Embryonic facial prominence (tissue), 1 donor: ENCODE measurements around the gene ACOXL.
"Not testable (repeated sequence)": the region's sequence is repeated elsewhere in the genome, so short reads cannot be mapped to it uniquely, and the experiment has no call there.

Source experiments
- DNase-seq: peaks from one replicate; pipeline ENCODE4 v3.0.0-alpha.2; 2016; ENCODE audit errors: extremely low spot score

ACOXL gene

DNA sequence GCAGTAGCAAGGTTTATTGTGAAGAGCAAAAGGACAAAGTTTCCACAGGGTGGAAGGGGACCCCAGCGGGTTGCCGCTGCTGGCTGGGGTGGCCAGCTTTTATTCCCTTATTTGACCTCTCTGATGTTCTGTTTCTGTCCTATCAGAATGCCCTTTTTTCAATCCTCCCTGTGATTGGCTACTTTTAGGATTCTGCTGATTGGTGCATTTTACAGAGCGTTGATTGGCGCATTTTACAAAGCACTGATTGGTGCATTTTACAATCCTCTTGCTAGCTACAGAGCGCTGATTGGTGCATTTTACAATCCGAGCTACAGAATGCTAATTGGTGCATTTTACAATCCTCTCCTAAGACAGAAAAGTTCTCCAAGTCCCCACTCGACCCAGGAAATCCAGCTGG lies 123.5 kb downstream of the ACOXL start:
- not testable (repeated sequence) for DNase-seq

DNA sequence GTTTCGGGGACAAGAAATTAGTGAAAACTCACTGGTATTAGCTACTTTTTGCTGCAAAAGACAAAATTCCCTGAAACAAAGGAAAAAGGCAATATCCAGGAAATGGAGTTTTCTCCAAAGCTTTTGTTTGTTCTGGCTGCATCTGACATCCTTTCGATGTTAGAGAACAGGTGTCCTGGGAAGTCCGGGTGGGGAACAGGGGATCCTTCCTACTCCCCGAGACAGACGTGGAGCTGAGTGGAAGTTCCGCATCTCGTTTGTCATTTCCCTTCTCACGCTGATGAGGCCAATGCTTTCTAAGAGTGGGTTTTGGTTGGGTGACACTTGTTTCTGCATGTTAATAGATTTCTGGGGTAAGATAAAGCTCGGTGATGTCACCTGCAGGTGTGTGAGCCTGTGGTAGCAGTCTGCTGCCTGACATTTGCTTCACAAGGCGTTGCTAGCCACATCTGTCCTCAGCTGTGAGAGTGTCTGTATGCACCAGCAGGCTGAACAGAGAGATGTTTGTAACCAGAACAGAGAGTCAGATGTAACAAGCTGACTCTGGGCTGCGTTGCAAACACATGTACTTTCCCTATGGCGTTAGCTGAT lies 125.9 kb downstream of the ACOXL start:
- no peak for DNase-seq

DNA sequence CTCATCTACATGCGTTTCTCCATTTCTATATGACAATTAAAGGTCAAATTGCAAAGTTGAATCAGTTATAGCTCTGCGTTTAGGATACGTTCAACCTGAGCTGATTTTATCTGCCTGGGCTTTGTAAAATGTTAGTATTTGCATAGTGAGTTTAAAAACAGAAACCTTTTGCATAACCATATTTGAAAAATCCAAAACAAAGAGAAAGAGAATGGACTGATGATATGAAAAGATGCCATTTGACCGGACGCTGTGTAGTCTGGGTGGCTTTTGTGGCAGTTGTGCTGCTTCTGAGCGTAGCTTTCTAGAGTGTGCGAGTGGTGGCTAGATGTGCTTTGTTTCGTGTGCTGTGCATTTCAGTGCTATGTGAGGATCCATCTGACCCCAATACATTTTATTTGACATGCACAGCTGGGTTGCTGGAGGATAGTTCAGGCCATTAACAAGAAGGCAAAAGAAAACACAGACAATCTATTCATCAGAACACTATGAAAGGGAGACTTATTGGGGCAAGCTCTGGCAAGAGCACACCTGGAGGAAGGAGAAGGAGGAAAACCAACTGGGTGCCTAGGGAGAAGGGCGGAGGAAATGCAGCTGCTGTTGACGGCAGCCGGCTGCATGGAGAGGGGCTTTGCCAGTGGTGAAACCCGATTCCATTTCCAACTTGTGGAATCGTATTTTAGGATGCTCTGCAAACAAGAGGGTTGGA lies 126.8 kb downstream of the ACOXL start:
- no peak for DNase-seq

DNA sequence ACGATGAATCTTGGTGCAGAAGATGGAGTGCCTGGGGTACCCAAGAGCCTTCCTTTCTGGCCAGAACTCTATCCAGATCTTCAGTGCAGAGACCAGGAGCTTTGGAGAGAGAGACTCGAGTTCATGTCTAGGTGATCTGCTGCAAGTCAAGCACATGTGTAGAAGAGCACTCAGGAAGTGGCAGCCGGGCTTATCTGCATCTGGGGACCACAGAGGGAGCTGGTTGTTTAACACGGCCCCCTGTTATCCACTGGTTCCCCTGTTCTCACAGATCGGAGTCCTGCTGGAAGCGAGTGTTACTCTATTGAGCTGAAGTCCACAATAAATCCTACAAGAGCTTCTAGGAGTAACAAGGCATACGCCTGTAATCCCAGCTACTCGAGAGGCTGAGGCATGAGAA lies 128.3 kb downstream of the ACOXL start:
- DNase-seq = no peak

DNA sequence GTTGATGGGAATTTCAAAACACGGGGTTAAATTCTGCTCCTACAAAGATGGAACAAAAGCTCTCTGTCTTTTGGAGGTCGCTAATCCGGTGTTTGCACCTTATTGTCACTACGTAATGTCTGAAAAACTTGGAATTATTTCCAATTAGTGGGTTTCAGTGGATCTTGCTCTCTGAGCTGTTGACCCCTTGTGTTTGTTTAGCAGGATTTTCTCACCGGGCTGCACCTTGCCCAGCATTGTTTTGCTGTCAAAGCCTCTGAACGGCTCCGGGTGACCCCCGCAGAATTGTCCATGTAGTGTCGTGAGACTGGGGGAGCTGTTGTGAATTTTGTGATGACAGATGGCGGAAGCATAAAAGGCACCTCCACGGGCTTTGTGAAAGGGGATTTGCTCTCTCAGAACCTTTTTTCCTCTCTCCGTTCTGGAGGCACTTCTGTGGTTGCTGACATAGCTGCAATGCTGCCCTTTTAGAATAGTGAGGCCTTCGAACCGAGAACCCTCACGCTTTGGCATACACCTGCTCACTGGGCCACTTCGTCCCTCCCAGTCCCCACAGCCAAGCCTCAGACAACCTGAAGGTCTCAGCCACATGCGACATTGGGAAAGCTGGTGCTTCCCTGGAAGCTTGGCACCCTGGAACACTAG lies 129.4 kb downstream of the ACOXL start:
- DNase-seq = no peak

DNA sequence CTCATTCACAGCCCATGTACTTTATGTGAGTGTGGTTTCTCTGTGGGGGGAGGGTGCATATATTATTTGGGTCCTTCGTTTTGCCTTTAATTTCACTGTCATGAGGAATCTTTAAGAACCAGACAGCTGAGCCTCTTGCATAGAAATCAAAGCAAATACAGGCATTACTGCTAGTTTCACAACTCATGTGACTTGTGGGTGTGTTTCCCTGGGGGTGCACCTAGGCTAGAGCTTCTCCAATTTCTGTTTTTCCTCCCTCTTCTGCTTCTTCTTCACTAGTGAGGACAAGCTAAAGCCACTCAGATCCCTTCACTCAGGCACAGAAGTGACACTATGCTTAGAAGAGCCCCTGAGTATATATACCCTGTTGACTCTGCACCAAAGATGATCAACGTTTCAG lies 131.4 kb downstream of the ACOXL start:
- no peak for DNase-seq

DNA sequence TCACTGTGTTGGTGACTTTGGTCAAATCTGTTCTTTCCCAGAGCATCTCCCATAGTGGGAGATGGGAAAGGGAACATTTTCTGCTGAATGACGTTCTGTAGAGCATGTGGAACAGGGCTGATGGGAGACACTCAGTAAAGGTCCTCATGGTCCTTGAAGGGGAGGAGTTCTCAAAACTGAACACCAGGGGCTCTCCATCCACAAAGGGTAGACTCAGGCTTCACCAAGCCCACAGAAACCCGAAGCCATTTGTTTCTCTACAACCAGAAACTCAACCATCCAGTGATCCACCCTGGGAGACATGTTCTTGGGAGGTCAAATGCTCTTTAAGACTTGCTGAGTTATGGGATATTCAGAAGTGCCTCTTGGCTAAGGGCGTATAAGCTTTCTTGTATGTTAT lies 131.8 kb downstream of the ACOXL start:
- no peak for DNase-seq

DNA sequence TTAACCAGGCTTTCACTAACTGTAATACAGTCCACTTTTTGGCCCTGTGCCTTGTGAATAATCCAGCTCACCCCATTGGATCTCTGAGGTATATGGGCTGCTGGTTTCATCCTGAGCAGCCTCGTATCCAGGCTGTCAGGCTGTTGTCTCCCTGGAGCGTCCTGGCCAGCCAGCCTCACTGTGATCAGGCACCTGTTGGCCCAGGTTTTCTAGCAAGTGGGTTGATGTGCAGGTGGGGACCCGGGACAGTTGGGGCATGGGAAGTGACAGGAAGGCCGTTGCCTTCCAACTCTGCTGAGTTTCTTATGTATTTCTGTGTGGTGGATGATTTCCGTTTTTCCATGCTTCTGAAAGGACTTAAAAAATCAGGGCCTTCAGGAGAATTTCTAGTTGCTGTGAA lies 132.4 kb downstream of the ACOXL start:
- DNase-seq = no peak

DNA sequence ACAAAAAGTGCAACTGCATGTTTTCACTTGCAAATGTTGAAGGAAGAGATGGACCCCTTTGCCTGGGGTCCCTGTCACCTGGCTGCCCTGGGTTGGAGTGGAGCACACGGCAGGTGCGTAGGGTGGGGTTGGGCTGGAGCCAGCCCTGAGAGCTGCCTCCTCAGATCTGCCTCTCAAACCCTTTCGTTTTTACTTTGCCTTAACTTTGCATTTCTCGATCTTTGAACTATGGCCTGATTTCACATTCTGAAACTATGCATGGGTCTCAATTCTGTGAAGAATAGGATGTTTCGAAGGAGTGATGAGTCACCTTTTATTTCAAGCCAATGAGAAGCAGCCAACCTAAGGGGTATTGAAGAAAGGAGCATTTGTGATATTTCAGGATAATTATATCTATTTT lies 132.8 kb downstream of the ACOXL start:
- DNase-seq = no peak

DNA sequence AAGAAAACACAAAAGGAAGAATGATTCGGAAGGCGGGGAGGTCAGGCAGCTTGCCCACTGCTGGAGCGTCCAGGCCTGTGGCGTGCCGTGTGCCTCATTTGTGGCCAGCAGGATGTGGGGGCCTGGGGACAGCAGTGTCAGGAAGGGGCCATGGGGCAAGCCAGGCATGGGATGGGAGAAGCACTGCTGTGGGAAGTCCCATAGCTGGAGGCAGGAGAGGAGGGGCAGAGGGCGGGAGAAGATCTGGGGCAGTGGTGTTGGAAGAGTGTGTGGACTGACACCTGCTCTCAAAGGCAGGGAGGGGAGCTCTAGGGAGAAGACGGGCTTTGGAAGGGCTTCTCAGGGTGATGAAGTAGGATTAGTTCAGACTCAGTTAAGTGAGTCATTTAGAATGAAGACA lies 133.7 kb downstream of the ACOXL start:
- no peak for DNase-seq

DNA sequence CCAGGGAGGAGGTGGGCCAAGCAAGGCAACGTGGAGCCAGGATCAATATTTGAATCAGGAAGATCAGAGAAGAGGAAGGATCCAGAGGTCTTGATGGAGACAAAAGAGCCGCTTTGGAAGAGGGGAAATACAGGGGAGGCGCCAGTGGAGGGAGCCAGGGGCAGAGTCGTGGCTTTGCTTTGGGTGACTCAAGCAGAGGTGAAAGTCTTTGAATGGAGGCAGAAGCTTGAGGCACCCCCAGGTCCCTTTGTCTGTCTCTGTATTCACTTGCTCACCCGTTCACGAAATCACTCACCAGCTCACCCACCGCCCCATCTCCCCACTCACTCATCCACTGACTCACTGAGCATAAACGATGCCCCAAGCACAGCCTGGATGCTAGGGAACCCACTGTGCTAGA lies 134.1 kb downstream of the ACOXL start:
- DNase-seq = no peak

DNA sequence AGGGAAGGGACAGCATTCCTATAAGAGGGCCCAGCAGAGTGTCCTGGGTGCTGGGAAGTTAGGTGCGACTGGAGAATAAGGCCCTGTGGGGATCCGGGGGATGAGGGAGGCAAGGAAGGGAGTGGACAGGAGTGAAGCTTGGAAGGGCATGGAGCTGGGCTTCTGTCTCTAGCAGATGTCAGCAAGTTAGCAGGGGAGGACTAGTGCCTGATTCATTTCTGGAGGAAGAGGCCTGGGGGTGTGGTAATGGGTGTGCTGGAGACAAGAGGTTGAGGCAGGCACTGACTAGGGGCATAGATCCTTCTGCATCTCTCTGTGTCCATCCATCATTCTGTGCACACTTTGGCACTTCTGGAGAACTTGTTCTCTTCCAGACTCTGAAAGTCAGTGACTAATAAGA lies 134.7 kb downstream of the ACOXL start:
- no peak for DNase-seq

DNA sequence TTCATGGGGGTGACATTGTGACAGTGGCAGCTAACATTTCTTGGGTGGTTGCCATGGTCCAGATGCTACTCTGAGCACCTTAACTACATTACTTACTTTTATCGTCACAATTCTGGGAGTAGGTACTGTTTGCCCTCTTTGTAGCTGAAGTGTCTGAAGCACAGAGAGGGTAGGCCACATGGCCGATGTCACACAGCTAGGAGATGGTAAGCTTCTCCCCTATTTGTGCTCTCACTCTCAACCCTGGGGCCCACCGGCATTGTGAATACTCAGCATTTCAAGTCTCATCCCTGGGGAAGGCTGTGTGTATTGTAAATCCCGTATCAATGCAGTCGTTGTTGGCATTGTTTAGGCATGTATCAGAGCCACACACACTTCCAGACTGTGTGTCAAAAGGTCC lies 136.6 kb downstream of the ACOXL start:
- no peak for DNase-seq

DNA sequence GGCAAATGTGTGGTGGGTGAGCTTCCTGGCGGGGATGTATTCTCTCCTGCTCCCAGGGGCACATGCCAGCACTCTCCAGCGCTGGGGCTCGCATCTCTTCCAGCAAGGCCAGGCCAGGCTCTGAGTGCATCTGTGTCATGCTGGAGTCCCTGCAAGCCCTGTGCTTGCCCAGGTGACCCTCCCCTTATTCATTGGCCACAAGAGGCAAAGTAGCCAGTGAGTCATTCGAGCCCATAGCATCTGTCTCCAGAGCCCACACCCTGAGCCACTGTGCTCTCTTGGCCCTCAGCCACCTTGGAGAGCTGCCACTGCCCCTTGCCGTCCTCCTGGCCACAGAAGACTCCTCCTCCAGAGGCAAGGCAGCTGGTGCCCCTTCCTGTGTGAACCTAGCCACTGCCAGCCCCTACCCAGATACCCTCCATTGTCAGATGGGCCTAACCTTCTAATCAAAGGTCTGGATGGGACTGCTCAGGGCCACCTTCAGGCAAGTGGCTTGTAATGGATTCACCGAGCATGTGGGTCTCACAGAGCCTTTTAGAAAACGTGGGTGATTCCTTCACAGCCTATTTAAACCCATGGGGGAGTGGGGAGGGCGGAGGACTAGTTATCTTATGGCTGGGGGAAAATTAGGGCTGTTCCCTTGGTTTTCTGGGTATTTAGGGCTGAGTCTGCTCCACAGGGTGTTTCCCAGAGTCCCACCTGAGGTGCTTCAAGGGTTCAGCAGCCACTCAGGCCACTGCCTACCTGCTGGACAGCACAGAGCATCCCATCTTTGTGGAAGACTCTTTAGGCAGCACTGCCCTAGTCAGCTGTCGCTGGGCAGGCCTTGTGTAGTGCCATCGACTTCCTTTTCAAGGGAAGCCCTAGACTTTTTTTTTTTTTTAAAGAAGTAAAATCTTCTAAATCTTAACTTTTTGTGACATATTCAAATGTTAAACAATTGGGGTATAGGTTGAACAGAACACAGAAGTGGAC lies 137.4 kb downstream of the ACOXL start:
- no peak for DNase-seq

DNA sequence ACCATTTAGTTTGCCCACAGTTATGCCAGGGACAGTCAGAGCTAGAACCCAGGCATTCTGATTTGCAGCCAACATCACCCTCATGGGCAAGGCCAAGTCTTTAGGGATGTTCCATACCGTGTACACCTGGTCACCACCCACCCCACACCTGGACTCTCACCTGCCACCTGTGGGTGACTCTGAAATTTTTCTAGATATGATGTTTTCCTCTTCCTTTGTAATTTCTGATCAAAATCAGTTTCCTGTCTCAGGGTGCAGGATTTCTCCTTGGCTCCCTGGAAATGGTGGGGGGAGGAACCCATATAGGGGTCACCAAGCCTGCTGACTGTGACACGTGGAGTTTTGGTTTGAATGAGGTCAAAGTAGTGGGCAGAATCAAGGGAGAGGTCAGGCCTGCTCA lies 138.2 kb downstream of the ACOXL start:
- DNase-seq = no peak

DNA sequence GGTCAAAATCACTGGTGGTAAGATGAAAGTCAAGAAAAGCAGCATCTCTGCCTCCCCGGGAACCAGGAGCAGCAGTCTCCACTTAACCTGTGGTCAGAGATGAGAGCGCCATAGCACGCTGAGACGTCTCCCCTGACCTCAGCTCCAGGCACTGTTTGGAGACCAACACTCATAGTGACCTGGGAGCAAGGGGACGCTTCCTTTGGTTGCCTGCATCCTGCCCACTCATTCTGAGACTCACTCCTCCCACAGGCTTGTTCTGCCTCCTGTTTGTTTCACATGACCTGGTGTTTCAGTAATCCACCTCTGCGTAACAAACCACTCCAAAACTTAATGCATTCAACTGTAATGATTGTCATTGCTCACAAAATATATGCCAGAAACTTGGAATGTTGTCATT lies 139.3 kb downstream of the ACOXL start:
- DNase-seq = no peak

DNA sequence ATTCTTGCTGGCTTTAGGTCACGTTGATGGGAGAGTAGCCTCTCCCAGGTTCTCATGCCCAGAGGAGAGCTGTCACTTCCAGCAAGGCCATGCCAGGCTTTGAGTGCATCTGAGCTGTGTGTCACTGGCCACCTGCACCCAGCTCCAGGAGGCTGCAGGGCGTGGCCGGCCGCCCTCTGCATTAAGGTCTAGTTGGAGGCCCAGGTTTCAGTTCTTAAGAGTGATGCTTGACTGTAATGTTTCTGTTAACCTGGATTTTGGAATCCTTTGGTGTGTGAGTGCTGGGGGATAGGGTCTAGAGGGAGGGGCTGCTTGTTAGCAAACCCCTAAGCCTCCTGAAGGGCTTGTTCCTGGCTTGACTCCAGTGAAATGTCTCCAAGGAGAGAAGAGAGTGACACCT lies 140.1 kb downstream of the ACOXL start:
- no peak for DNase-seq

DNA sequence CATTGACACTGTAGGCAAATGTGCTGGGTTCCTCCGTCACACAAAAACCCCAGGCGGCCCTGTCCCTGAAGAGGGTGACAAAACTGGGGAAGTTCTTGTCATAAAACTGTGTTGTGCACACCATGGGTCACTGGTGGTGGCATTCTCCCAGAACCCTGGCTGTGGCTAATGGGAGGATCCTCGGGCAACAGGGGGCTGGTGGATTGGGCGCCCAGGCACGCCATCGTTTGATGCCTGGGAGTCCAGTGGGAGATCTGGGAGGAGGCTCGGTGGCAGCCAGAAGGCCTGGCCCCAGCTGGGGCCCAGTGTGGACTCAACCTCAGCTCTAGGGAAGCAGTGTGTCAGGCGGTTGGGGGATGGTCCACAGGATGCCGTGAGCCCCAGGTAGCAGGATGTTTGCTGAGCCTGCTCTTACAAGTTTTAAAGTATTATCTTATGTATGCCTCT lies 140.7 kb downstream of the ACOXL start:
- no peak for DNase-seq

DNA sequence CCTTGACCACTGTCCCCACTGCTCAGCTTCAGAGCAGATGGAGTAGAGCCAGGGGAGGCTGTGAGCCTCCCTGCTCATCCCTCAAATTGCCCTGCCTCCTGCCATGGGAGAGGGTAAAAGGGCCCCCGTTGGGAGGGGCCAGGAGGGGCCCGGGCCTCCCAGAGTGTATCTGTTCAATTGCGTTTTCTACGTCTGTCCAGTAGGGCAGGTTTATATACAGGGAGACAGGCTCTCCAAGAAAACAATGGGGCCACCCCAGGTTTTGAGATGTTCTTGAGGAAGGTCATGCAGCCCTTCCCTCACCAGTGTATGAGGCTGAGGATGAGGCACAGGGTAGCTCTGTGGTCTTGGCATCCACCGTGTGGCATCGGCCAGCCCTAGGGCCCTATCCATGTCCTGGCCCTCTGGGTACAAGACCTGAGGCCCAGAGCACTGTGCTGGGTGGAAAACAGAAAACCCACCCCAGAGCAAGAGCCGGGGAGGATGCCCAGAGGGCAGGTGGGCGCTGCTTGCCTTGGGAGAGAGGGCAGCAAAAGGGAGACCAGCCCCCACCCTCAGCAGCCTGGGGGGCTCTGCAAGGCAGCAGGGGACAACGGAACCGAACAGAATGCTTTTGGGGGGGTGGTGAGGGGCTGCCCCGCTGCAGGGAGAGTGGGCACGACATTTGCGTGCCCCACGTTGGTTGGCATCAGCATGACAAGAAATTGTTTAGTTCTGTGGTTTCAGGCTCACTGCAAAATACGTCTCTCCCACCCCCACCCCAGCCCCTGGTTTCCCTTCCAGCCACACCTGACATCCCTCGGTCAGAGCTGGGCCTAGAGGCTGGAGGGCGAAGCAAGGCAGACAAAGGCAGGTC lies 141.5 kb downstream of the ACOXL start:
- DNase-seq = no peak

DNA sequence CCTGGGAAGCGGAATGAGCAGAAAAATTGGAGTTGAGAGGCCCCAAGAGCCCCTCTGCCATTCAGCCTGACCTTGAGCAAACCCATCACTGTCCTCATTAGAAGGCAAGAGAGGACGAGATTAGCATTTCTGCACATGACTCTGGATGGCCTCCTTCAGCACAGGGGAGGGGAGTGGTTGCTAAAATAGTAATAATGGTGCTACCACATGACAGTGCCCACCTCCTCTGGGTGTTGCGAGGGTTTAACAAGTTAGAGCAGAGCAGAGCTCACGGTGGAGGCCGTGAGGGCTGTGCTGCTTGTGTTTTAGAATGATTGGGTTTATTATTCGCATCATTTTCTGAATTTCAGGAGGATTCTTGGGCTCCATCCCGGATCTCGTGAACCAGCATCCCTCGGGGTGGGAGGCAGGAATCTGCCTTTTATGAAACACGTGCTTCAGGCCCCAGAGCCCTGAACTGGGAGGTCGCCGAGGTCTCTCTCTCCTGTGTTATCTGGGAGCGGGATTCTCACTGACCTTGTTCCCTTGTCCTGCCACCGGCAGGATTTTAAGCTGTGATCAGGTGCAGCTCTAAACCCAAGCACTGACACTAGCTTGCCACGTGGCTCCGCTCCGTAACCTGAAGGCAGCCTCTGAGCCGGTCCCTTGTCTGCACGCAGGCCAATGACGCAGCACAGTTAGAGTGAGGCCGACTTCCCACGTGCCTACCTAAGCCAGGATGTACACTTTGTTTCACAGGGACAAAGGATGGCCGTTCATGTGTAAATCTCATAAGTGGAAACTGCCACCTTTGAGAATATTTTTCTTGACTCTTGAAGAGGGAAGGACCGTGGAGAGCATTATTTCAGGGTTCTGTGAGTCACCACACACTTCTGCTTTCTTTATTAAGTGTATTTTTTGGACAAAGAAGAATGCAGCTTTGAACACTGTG lies 142.3 kb downstream of the ACOXL start:
- DNase-seq = no peak
